Measurements from ENCODE around the gene TAP1. TPM values are rescaled to one million over a fixed set of nuclear protein-coding genes. Genes with fewer than 3 reads are reported as not detected.
"Not testable (repeated sequence)": the region's sequence is repeated elsewhere in the genome, so short reads cannot be mapped to it uniquely, and the experiment has no call there.

Gene TAP1
- total RNA-seq = 10 to 100 TPM; 16.8 to 27.5 TPM
- long read RNA-seq, transcript TAP1-201 (11 exons, 2,959 nt) = major isoform, 69 of 74 reads
- long read RNA-seq, partial matches to known transcripts = 2 of 74 reads
- long read RNA-seq, other reads (novel, unspliced or antisense) = 3 of 74 reads

DNA sequence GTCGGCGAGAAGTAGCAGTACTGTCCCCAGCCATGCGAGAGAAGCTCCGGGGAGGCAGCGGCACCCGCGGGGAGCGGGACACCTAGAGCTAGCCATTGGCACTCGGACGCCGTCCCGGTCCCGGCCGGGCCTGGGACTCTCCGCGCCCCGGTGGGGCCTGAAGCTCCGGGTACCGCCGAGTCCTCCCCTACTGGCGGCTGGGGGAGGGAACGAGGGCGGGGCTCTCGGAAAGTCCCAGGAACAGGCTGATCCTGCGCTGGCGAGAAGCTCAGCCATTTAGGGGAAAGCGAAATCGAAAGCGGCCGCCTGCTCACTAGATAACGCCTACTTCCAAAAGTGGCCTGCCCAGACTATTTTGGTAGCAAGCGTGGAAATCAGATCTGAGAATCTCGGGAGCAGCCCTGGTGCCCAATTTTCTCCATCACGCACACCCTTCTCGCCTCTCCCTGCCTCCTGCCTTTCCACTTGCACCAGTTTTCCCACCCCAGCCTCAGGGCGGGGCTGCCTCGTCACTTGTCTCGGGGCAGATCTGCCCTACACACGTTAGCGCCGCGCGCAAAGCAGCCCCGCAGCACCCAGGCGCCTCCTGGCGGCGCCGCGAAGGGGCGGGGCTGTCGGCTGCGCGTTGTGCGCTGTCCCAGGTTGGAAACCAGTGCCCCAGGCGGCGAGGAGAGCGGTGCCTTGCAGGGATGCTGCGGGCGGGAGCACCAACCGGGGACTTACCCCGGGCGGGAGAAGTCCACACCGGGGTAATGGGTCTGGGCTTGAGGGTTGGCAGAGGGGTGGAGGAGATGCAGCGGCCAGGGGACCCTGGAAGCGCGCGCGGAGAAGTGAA is at the start of gene TAP1, which contains the start of gene PSMB9:
Gene TAP1, minus strand, starts transcription at position 164 of the 835 bp plus-strand sequence. Its CDS starts 68 bp downstream, at position 96.
Gene PSMB9, plus strand, starts transcription at position 652 of the 835 bp plus-strand sequence. Its CDS starts 38 bp downstream, at position 690.
- intact Hi-C loops (cut with DNase I) = no loop called here
- ATAC-seq = peak; percentile 95

DNA sequence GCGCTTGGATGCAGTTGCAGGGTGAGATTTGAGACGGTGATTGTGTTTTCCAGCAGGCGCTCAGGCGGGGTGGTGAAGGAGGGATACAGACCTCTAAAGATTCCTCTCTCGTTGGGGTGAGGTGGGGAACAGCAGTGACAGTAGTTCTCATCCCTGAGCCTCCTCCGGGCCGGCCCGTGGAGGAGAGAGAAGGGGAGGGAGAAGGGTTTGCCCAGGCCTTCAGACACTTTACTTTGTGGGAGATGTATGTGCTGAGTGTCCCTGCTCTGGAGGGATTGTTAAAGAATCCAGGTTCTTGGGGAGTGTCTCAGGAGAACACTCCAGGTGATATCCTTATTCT is 41.5 kb upstream of the TAP1 start:
- ATAC-seq (peak; percentile 7 to 29), DNase-seq (no peak)
- intact Hi-C loops (cut with DNase I) = loop anchor here in 1 of 2 donors (10.0 kb wide), 1 partner anchor 350 kb away; no protein-coding TSS in a partner anchor

More for the DNA sequence above, at the start of gene TAP1, which contains the start of gene PSMB9:
- DNase-seq = peak; percentile 97

GRCh38 chr6:32894085-32895005 is 40.8 kb upstream of the TAP1 start:
- ATAC-seq = peak; percentile 100
- intact Hi-C loops (cut with DNase I) = loop anchor here in 1 of 2 donors (10.0 kb wide), 1 partner anchor 350 kb away; no protein-coding TSS in a partner anchor
- DNase-seq = peak; percentile 92

- ATAC-seq = no peak
- DNase-seq = no peak
- intact Hi-C loops (cut with DNase I) = loop anchor here in 1 of 2 donors (10.0 kb wide), 1 partner anchor 354 kb away; no protein-coding TSS in a partner anchor
Measured at GRCh38 chr6:32890831-32891230, 37.3 kb upstream of the TAP1 start.

DNA sequence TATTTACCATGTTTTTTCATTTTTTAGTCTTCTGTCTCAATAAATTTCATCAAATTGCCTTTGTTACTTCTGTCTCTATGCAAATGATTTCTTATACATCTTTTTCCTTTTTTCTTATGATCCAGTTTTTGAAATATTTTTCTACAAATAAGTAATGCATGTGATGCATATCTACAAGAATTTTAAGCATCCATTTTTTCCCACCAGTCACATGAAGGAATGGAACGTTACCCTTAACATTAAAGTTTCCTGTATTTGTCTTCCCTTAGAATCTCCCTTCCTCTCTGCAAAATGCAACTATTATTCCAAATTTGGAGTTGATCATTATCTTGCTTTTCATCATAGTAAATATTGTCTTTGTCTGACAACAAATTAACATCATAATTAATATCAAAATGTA is 36.0 kb upstream of the TAP1 start:
- intact Hi-C loops (cut with DNase I) = no loop called here
- DNase-seq (no peak), ATAC-seq (no peak)

DNA sequence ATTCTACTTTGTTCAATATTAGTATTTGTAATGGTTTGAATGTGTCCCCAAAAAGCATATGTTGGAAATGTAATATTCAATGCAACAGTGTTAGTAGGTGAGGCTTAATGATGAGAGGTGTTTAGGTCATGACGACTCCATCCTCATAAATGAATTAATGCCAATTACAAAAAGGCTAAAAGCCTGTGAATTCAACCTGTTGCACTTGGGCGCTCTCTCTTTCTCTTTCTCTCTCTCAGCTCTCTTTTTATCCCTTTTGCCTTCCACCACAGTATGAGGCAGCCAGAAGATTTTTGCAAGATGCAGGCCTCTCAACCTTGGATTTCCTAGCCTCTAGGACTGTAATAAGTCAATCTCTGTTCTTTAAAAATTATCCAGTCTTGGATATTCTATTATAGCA is 35.1 kb upstream of the TAP1 start:
- intact Hi-C loops (cut with DNase I) = no loop called here
- DNase-seq (no peak), ATAC-seq (no peak)

- intact Hi-C loops (cut with DNase I) = no loop called here
- ATAC-seq = no peak
- no peak for DNase-seq
Measured at GRCh38 chr6:32887616-32888015, 34.1 kb upstream of the TAP1 start.

GRCh38 chr6:32886681-32887383 is 33.3 kb upstream of the TAP1 start:
- no peak for DNase-seq

GRCh38 chr6:32885698-32886286 is 32.3 kb upstream of the TAP1 start:
- ATAC-seq (peak; percentile 42 to 59), DNase-seq (no peak)
- intact Hi-C loops (cut with DNase I) = loop anchor here (1.0 to 2.0 kb wide), 3 partner anchors 46 to 101 kb away; no protein-coding TSS in a partner anchor

More at GRCh38 chr6:32886681-32887383, 33.3 kb upstream of the TAP1 start:
- peak in 1 of 2 donors; percentile 4 for ATAC-seq
- intact Hi-C loops (cut with DNase I) = loop anchor here in 1 of 2 donors (1.0 kb wide), 2 partner anchors 44 to 97 kb away; no protein-coding TSS in a partner anchor

DNA sequence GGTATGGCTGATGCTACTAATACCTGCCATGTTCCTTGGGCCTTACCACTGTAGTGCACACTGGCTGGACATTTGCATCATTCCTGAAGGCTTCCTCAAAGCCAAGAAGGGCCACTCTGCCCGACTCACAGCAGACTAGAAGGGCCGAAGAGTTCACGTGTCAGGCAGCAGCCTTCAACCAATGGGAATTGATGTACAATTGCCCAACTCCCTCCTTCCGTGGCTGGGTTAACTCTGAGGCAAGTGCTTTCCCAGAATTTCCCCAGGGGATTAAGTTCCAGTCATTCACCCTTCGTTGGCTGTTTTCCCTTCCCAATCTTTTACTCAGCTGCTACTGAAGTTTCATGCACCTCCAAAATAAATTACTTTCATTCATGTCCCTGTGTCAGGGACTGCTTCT is 30.3 kb upstream of the TAP1 start:
- intact Hi-C loops (cut with DNase I) = loop anchor here in 1 of 2 donors (2.0 kb wide), 1 partner anchor 103 kb away; no protein-coding TSS in a partner anchor
- DNase-seq = peak; percentile 50
- peak; percentile 78 to 95 for ATAC-seq

- DNase-seq = no peak
- intact Hi-C loops (cut with DNase I) = no loop called here
- ATAC-seq = no peak
Measured at GRCh38 chr6:32882879-32883250, 29.4 kb upstream of the TAP1 start.

GRCh38 chr6:32880962-32881361 is 27.5 kb upstream of the TAP1 start:
- ATAC-seq; intact Hi-C loops (cut with DNase I): not testable (repeated sequence)

DNA sequence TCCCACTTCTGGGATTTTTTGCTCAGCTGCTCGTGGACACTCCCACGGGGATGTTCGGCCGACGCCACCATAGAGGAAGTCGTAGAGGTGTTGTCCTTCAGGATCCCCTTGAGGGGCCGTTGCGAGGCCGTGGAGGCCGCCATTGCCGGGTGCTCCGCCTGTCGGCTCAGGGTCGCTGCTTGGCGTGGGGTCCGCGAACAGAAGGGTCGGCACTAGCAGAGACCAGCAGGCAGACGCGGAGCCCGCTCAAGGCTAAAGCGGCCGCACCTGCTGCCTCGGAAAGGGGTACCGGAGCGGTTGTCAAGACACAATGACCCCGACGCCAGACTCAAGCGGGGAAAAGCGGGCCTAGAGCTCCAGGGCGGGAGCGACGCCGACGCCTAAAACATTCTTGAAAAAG is 26.2 kb upstream of the TAP1 start:
- ATAC-seq (no peak), DNase-seq (no peak)
- intact Hi-C loops (cut with DNase I) = no loop called here

More at GRCh38 chr6:32880962-32881361, 27.5 kb upstream of the TAP1 start:
- DNase-seq = not testable (repeated sequence)

- no peak for DNase-seq
- ATAC-seq = no peak
- intact Hi-C loops (cut with DNase I) = no loop called here
Measured at GRCh38 chr6:32876603-32877002, 23.1 kb upstream of the TAP1 start.

DNA sequence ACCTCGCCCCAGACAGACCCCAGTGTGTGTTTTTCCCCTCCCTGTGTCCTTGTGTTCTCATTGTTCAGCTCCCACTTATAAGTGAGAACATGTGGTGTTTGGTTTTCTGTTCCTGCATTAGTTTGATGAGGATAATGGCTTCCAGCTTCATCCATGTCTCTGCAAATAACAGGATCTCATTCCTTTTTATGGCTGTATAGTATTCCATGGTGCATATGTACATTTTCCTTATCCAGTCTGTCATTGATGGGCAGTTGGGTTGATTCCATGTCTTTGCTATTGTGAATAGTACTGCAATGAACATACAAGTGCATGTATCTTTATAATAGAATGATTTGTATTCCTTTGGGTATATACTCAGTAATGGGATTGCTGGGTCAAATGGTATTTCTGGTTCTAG is 20.4 kb upstream of the TAP1 start:
- DNase-seq; ATAC-seq; intact Hi-C loops (cut with DNase I): not testable (repeated sequence)

DNA sequence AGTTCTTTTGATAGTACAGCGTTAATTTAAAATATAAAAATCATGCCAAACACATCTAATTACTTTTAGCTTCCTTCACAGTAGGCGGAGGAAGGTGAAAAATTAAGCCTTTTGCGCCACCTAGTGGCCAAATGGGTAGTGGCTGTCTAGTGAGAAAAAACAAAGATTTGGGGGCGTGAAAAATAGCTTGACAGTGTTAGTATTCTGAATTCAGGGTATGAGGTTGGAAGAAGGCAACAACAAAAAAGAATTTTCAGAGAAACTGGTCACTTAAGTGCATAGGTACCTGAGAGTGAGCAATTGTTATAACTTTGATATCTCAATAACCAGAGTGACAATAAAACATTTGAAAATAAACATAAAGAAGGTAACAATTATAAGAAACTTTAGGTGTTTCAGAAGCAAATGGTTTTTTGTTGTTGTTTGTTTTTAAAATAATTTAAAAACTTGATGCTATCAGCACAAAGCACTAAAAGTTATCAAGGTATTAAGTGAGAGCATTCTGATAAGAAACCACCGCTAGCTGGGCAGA is 14.8 kb upstream of the TAP1 start:
- ATAC-seq (peak; percentile 78 to 83), DNase-seq (peak; percentile 85)
- intact Hi-C loops (cut with DNase I) = loop anchor here in 1 of 2 donors (5.0 kb wide), 2 partner anchors 41 to 456 kb away; no protein-coding TSS in a partner anchor

GRCh38 chr6:32867554-32868256 is 14.2 kb upstream of the TAP1 start:
- ATAC-seq (no peak), DNase-seq (no peak)
- intact Hi-C loops (cut with DNase I) = loop anchor here in 1 of 2 donors (1.0 to 5.0 kb wide), 3 partner anchors 29 to 455 kb away; partner anchors contain the start of gene TAP2
